A204.1 (cell line): ENCODE measurements around the gene GRPEL2.
A peak's percentile ranks its signal among the peaks of the same experiment; 100 is the strongest.

Source experiments
- FAIRE-seq: peaks from 2 replicates; lab custom pipeline; 2012; peaks lifted over from hg19 to GRCh38; lab: Jason Lieb, UNC

GRPEL2 gene

GRCh38 chr5:149345147-149345891, at the start of gene GRPEL2:
Gene GRPEL2, plus strand, starts transcription at chr5:149345499. Its CDS starts 41 bp downstream, at chr5:149345540.
- peak; percentile 95 for FAIRE-seq

GRCh38 chr5:149297340-149298025, 47.8 kb upstream of the GRPEL2 start:
- FAIRE-seq = no peak

- FAIRE-seq = no peak
These were observed 47.1 kb upstream of the GRPEL2 start for GRCh38 chr5:149298163-149298562.

- FAIRE-seq = no peak
These were observed 46.4 kb upstream of the GRPEL2 start for GRCh38 chr5:149298842-149299404.

GRCh38 chr5:149299451-149300054, 45.7 kb upstream of the GRPEL2 start:
- FAIRE-seq = no peak

- FAIRE-seq = no peak
These were observed 44.9 kb upstream of the GRPEL2 start for GRCh38 chr5:149300441-149300840.

- no peak for FAIRE-seq
These were observed 44.1 kb upstream of the GRPEL2 start for GRCh38 chr5:149301049-149301743.

GRCh38 chr5:149301744-149302380, 43.4 kb upstream of the GRPEL2 start:
- FAIRE-seq = no peak

- FAIRE-seq = no peak
These were observed 42.7 kb upstream of the GRPEL2 start for GRCh38 chr5:149302641-149303040.

- no peak for FAIRE-seq
These were observed 42.1 kb upstream of the GRPEL2 start for GRCh38 chr5:149303210-149303609.

GRCh38 chr5:149304195-149305078, 40.9 kb upstream of the GRPEL2 start:
- FAIRE-seq = no peak

- no peak for FAIRE-seq
These were observed 35.9 kb upstream of the GRPEL2 start for GRCh38 chr5:149309354-149309753.

- no peak for FAIRE-seq
These were observed 34.8 kb upstream of the GRPEL2 start for GRCh38 chr5:149310488-149310887.

- no peak for FAIRE-seq
These were observed 34.2 kb upstream of the GRPEL2 start for GRCh38 chr5:149310947-149311658.

- FAIRE-seq = no peak
These were observed 32.0 kb upstream of the GRPEL2 start for GRCh38 chr5:149313151-149313841.

GRCh38 chr5:149314571-149315111, 30.7 kb upstream of the GRPEL2 start:
- no peak for FAIRE-seq

- FAIRE-seq = no peak
These were observed 29.5 kb upstream of the GRPEL2 start for GRCh38 chr5:149315753-149316152.

- peak; percentile 91 for FAIRE-seq
These were observed 27.8 kb upstream of the GRPEL2 start for GRCh38 chr5:149317281-149318048.
